ENCODE measurements around the gene CUL4B.
"Not testable (repeated sequence)": the region's sequence is repeated elsewhere in the genome, so short reads cannot be mapped to it uniquely, and the experiment has no call there.

The CUL4B gene

GRCh38 chrX:120560842-120561633 is at the start of gene CUL4B:
CUL4B (minus strand) TSS chrX:120560962; CDS start chrX:120560638, 324 bp downstream.
- ATAC-seq (replicated peaks): peak; percentile 88 to 91
- H3K27me3 Mint-ChIP-seq: no peaks in the 10 kb centered on the region
- DNase-seq: peak; percentile 85
- peak within 1 kb of the TSS; percentile 92 for H3K27ac Mint-ChIP-seq
- peaks cover 5 to 12% of the 10 kb centered on the region in 2 donors for H3K4me1 Mint-ChIP-seq
- no peaks in the 10 kb centered on the region for H3K36me3 Mint-ChIP-seq
- no peaks in the 10 kb centered on the region for H3K9me3 Mint-ChIP-seq
- H3K4me3 Mint-ChIP-seq: peak within 1 kb of the TSS; percentile 89 to 93

- H3K36me3 Mint-ChIP-seq: peaks cover 0 to 8% of the 10 kb centered on the region in 2 donors
- DNase-seq: no peak
These were observed 43.6 kb upstream of the CUL4B start for GRCh38 chrX:120604361-120604782.

DNA sequence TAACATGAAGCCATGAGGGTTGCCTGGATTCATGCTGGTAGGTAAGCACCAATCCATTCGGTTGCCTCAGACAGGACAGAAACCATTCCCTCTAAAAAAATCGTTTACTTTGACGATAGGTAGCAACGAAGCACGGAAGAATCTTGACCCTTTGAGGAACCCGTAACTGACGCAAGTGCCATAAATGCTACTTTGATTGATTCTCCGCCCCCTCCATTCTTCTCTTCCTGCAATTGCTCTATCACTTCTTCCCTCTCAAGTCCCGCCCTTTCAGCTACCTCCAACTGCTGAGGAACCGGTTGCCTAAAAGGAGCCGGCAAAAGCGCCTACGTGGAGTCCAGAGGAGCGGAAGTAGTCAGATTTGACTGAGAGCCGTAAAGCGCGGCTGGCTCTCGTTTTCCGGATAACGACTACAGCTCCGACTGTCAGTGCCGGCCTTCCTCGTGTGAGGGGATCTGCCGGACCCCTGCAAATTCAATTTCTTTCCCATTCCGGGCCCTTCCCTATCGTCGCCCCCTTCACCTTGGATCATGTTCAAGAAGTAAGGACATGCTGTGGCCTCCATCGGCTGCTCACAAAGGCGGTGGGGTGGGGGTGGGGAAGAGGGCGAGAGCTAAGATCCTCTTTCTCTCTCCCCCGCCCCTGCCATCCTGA is 43.1 kb upstream of the CUL4B start, which contains the start of gene MCTS1:
TSS of gene MCTS1 (plus strand) at position 395 of the 654 bp plus-strand sequence. CDS start at position 531, 136 bp downstream.
- Mint-ChIP-seq H3K27ac (peak within 1 kb of the TSS; percentile 98), H3K9me3 (peaks cover 0 to 1% of the 10 kb centered on the region in 2 donors), H3K4me1 (peaks cover 0 to 4% of the 10 kb centered on the region in 2 donors), H3K36me3 (peaks cover 0 to 8% of the 10 kb centered on the region in 2 donors), H3K27me3 (no peaks in the 10 kb centered on the region), H3K4me3 (peak within 1 kb of the TSS; percentile 92 to 100)
- DNase-seq: peak; percentile 82
- ATAC-seq (replicated peaks): peak; percentile 95 to 97

More at GRCh38 chrX:120604361-120604782, 43.6 kb upstream of the CUL4B start:
- peaks cover 0 to 1% of the 10 kb centered on the region in 2 donors for H3K9me3 Mint-ChIP-seq
- peaks cover 0 to 4% of the 10 kb centered on the region in 2 donors for H3K4me1 Mint-ChIP-seq
- H3K27me3 Mint-ChIP-seq: no peaks in the 10 kb centered on the region
- peak; percentile 73 for ATAC-seq (replicated peaks)
- peak overlapping the region; percentile 92 to 100 for H3K4me3 Mint-ChIP-seq
- peak overlapping the region; percentile 98 for H3K27ac Mint-ChIP-seq

DNA sequence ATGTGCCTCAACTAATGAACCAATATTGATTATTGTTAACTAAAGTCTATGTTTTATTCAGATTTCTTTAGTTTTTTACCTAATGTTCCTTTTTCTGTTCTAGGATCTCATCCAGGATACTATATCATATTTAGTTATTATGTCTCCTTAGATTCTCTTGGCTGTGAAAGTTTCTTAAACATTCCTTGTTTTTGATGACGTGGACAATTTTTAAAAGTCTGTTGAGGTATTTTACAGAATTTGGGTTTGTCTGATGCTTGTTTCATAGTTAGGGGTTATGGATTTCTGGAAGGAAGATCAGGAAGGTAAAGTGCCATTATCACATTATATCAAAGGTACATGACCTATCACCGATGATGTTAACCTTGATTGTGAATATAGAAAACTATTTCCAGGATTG is 24.9 kb upstream of the CUL4B start:
- ATAC-seq (replicated peaks): no peak
- H3K4me1 Mint-ChIP-seq: no peaks in the 10 kb centered on the region

GRCh38 chrX:120575379-120576114 is 14.8 kb upstream of the CUL4B start:
- H3K27ac Mint-ChIP-seq: no peak overlapping the region
- H3K36me3 Mint-ChIP-seq: no peaks in the 10 kb centered on the region
- H3K4me3 Mint-ChIP-seq: no peak overlapping the region
- H3K4me1 Mint-ChIP-seq: peaks cover 0 to 5% of the 10 kb centered on the region in 2 donors
- DNase-seq: no peak
- H3K27me3 Mint-ChIP-seq: peaks cover 0 to 3% of the 10 kb centered on the region in 2 donors
- no peak for ATAC-seq (replicated peaks)
- no peaks in the 10 kb centered on the region for H3K9me3 Mint-ChIP-seq

More for the DNA sequence above, 24.9 kb upstream of the CUL4B start:
- Mint-ChIP-seq H3K4me3 (no peak overlapping the region), H3K36me3 (no peaks in the 10 kb centered on the region), H3K27ac (no peak overlapping the region), H3K27me3 (peaks cover 0 to 4% of the 10 kb centered on the region in 2 donors), H3K9me3 (peaks cover 0 to 7% of the 10 kb centered on the region in 2 donors)
- no peak for DNase-seq

- H3K4me3 Mint-ChIP-seq; H3K27ac Mint-ChIP-seq; H3K36me3 Mint-ChIP-seq; H3K27me3 Mint-ChIP-seq; H3K9me3 Mint-ChIP-seq; ATAC-seq (replicated peaks); DNase-seq; H3K4me1 Mint-ChIP-seq: not testable (repeated sequence)
These were observed 13.0 kb upstream of the CUL4B start for GRCh38 chrX:120573806-120574205.

DNA sequence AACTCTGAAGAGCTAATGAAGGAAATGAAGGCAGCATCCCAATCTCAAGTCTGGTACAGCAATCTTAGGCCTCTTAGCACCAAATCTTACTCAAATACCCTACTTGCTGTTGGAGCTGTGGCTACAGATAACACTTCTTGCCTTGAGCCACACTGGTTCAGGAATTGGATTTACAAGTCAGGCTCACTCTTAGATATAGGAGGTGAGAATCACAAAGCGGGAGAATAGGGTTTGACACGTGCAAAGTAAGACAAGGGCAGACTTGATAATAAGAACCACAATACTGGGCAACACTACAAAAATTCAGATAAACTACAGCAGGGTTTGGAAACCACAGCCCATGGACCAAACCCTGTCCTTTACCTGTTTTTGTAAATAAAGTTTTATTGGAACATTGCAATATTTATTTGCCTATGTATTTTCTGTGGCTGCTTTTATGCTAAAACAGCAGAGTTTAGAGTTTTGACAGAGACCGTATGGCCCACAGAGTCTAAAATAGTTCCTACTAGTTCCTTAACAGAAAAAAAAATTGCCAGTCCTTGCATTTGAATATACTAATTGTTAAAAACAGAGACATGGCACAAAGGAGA is 9.3 kb upstream of the CUL4B start:
- H3K9me3 Mint-ChIP-seq: no peaks in the 10 kb centered on the region
- no peaks in the 10 kb centered on the region for H3K36me3 Mint-ChIP-seq
- H3K4me3 Mint-ChIP-seq: no peak overlapping the region
- H3K27ac Mint-ChIP-seq: no peak overlapping the region
- no peaks in the 10 kb centered on the region for H3K4me1 Mint-ChIP-seq
- DNase-seq: no peak
- peaks cover 0 to 5% of the 10 kb centered on the region in 2 donors for H3K27me3 Mint-ChIP-seq
- ATAC-seq (replicated peaks): no peak

GRCh38 chrX:120568609-120569008 is 7.8 kb upstream of the CUL4B start:
- H3K27ac Mint-ChIP-seq: no peak overlapping the region
- DNase-seq: no peak
- no peaks in the 10 kb centered on the region for H3K9me3 Mint-ChIP-seq
- H3K4me3 Mint-ChIP-seq: no peak overlapping the region
- no peaks in the 10 kb centered on the region for H3K36me3 Mint-ChIP-seq
- H3K4me1 Mint-ChIP-seq: no peaks in the 10 kb centered on the region
- H3K27me3 Mint-ChIP-seq: peaks cover 0 to 5% of the 10 kb centered on the region in 2 donors
- no peak for ATAC-seq (replicated peaks)

GRCh38 chrX:120568035-120568434 is 7.3 kb upstream of the CUL4B start:
- Mint-ChIP-seq H3K27me3 (peaks cover 0 to 5% of the 10 kb centered on the region in 2 donors), H3K27ac (no peak overlapping the region), H3K9me3 (no peaks in the 10 kb centered on the region), H3K36me3 (no peaks in the 10 kb centered on the region), H3K4me3 (no peak overlapping the region), H3K4me1 (no peaks in the 10 kb centered on the region)
- DNase-seq (no peak), ATAC-seq (replicated peaks) (no peak)

GRCh38 chrX:120566817-120567216 is 6.1 kb upstream of the CUL4B start:
- Mint-ChIP-seq H3K27me3 (peaks cover 0 to 5% of the 10 kb centered on the region in 2 donors), H3K36me3 (no peaks in the 10 kb centered on the region), H3K27ac (no peak overlapping the region), H3K9me3 (no peaks in the 10 kb centered on the region), H3K4me1 (peaks cover 5 to 8% of the 10 kb centered on the region in 2 donors), H3K4me3 (no peak overlapping the region)
- no peak for DNase-seq
- no peak for ATAC-seq (replicated peaks)

DNA sequence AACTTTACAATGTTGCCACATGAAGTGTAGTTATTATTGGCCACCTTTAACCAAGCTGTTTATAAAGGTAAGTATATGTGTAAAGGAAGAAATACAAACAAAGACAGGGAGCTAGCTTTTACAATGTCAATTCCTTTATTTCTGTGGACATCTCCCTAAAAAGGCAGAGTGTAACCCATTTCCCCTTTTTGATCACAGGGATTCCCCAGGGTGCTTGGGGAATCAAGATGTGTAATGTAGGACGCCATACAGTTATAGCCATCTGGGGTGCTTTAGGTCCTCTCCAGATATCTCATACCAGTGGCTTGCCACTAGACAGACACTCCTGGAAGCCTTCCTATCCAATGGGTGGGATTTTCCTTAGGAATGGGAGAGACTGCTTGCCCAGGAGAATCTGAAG is 4.2 kb upstream of the CUL4B start:
- H3K27me3 Mint-ChIP-seq: peaks cover 0 to 5% of the 10 kb centered on the region in 2 donors
- peaks cover 5 to 12% of the 10 kb centered on the region in 2 donors for H3K4me1 Mint-ChIP-seq
- no peak overlapping the region for H3K27ac Mint-ChIP-seq
- no peaks in the 10 kb centered on the region for H3K36me3 Mint-ChIP-seq
- ATAC-seq (replicated peaks) (no peak), DNase-seq (no peak)
- no peaks in the 10 kb centered on the region for H3K9me3 Mint-ChIP-seq
- no peak overlapping the region for H3K4me3 Mint-ChIP-seq

DNA sequence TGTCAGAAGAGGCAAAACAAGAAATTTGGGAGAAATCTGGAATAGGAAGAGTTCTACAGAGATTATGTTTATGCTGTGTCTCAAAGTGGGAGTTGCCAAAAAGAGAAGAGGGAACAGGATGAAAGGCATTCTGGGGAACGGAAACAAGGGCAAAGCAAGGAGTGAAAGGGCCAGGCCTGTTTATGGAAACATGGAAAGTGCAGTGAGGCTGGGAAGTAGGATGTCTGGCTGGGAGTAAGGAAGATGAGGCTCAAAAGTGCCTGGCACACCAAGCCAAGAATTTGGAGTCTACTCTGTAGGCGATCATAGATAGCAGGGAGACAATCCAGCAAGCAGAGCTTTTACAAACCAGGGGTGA is 1.8 kb upstream of the CUL4B start:
- Mint-ChIP-seq H3K27ac (peak overlapping the region; percentile 3), H3K9me3 (no peaks in the 10 kb centered on the region), H3K27me3 (no peaks in the 10 kb centered on the region), H3K36me3 (no peaks in the 10 kb centered on the region), H3K4me1 (peaks cover 5 to 12% of the 10 kb centered on the region in 2 donors), H3K4me3 (no peak overlapping the region)
- ATAC-seq (replicated peaks) (no peak), DNase-seq (no peak)

- peak overlapping the region; percentile 89 to 93 for H3K4me3 Mint-ChIP-seq
- H3K4me1 Mint-ChIP-seq: peaks cover 5 to 12% of the 10 kb centered on the region in 2 donors
- H3K36me3 Mint-ChIP-seq: no peaks in the 10 kb centered on the region
- peak overlapping the region; percentile 92 for H3K27ac Mint-ChIP-seq
- H3K9me3 Mint-ChIP-seq: no peaks in the 10 kb centered on the region
- DNase-seq: no peak
- H3K27me3 Mint-ChIP-seq: no peaks in the 10 kb centered on the region
- no peak for ATAC-seq (replicated peaks)
These were observed 1.1 kb upstream of the CUL4B start for GRCh38 chrX:120561634-120562568.
